Measurements from ENCODE around the gene MRGPRG.

GRCh38 chr11:3200388-3201111 lies 18.1 kb downstream of the MRGPRG start:
- TF ChIP-seq, protein P1, sequence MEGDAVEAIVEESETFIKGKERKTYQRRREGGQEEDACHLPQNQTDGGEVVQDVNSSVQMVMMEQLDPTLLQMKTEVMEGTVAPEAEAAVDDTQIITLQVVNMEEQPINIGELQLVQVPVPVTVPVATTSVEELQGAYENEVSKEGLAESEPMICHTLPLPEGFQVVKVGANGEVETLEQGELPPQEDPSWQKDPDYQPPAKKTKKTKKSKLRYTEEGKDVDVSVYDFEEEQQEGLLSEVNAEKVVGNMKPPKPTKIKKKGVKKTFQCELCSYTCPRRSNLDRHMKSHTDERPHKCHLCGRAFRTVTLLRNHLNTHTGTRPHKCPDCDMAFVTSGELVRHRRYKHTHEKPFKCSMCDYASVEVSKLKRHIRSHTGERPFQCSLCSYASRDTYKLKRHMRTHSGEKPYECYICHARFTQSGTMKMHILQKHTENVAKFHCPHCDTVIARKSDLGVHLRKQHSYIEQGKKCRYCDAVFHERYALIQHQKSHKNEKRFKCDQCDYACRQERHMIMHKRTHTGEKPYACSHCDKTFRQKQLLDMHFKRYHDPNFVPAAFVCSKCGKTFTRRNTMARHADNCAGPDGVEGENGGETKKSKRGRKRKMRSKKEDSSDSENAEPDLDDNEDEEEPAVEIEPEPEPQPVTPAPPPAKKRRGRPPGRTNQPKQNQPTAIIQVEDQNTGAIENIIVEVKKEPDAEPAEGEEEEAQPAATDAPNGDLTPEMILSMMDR (conservative IDR thresholded peaks at IDR 0.05; ENCODE audit: low read depth, low read length), result no peak
- no peak for TF ChIP-seq POLR2A (IDR thresholded peaks at IDR 0.05; ENCODE audit: low read depth, low read length)

All from IMR-90 (cell line).